Measurements from ENCODE around the gene IQSEC2.

Gene IQSEC2

GRCh38 chrX:53266914-53267313 lies 14.5 kb downstream of the IQSEC2 start:
- H2AFZ ChIP-seq (ENCODE audit: low read length) = no peak overlapping the region
- H3K4me2 ChIP-seq (ENCODE audit: low read depth, low read length) = no peak overlapping the region
- no peaks in the 10 kb centered on the region for H3K9me3 ChIP-seq (replicated peaks; ENCODE audit: insufficient read depth, low read length)
- H3K9me2 ChIP-seq (replicated peaks; ENCODE audit: insufficient read depth, low read length) = no peaks in the 10 kb centered on the region
- H3K79me2 ChIP-seq (ENCODE audit: low read length) = no peaks in the 10 kb centered on the region
- DNase-seq = no peak
- H3F3A ChIP-seq (ENCODE audit: insufficient read depth, low read length) = no peaks in the 10 kb centered on the region
- H3K27me3 ChIP-seq (replicated peaks; ENCODE audit: insufficient read depth, low read length) = no peaks in the 10 kb centered on the region
- H3K9ac ChIP-seq (ENCODE audit: low read length) = no peak overlapping the region
- no peaks in the 10 kb centered on the region for H4K20me1 ChIP-seq (ENCODE audit: insufficient read depth, low read length)
- H3K36me3 ChIP-seq (replicated peaks; ENCODE audit: insufficient read depth, low read length) = no peaks in the 10 kb centered on the region
- no peak overlapping the region for H3K27ac ChIP-seq (ENCODE audit: low read length)
- H3K4me3 ChIP-seq (ENCODE audit: low read length) = no peak overlapping the region
- no peaks in the 10 kb centered on the region for H3K4me1 ChIP-seq (ENCODE audit: low read length)
- TF ChIP-seq EZH2 (optimal IDR thresholded peaks at IDR 0.05; ENCODE audit: low read depth, low read length) (no peak), EZH2phosphoT487 (IDR thresholded peaks at IDR 0.05; ENCODE audit: low read length) (no peak)
- TF ChIP-seq, protein P1, sequence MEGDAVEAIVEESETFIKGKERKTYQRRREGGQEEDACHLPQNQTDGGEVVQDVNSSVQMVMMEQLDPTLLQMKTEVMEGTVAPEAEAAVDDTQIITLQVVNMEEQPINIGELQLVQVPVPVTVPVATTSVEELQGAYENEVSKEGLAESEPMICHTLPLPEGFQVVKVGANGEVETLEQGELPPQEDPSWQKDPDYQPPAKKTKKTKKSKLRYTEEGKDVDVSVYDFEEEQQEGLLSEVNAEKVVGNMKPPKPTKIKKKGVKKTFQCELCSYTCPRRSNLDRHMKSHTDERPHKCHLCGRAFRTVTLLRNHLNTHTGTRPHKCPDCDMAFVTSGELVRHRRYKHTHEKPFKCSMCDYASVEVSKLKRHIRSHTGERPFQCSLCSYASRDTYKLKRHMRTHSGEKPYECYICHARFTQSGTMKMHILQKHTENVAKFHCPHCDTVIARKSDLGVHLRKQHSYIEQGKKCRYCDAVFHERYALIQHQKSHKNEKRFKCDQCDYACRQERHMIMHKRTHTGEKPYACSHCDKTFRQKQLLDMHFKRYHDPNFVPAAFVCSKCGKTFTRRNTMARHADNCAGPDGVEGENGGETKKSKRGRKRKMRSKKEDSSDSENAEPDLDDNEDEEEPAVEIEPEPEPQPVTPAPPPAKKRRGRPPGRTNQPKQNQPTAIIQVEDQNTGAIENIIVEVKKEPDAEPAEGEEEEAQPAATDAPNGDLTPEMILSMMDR (IDR thresholded peaks at IDR 0.05; ENCODE audit: low read length) = no peak

GRCh38 chrX:53265771-53266574 lies 15.4 kb downstream of the IQSEC2 start:
- Histone ChIP-seq H3K4me3 (ENCODE audit: low read length) (no peak overlapping the region), H3K27me3 (replicated peaks; ENCODE audit: insufficient read depth, low read length) (no peaks in the 10 kb centered on the region), H2AFZ (ENCODE audit: low read length) (no peak overlapping the region), H3K4me1 (ENCODE audit: low read length) (no peaks in the 10 kb centered on the region), H4K20me1 (ENCODE audit: insufficient read depth, low read length) (no peaks in the 10 kb centered on the region), H3K27ac (ENCODE audit: low read length) (no peak overlapping the region), H3K9ac (ENCODE audit: low read length) (no peak overlapping the region), H3K9me2 (replicated peaks; ENCODE audit: insufficient read depth, low read length) (no peaks in the 10 kb centered on the region), H3K9me3 (replicated peaks; ENCODE audit: insufficient read depth, low read length) (no peaks in the 10 kb centered on the region), H3F3A (ENCODE audit: insufficient read depth, low read length) (no peaks in the 10 kb centered on the region), H3K79me2 (ENCODE audit: low read length) (no peaks in the 10 kb centered on the region), H3K36me3 (replicated peaks; ENCODE audit: insufficient read depth, low read length) (no peaks in the 10 kb centered on the region), H3K4me2 (ENCODE audit: low read depth, low read length) (no peak overlapping the region)
- DNase-seq = no peak
- TF ChIP-seq, protein P1 (IDR thresholded peaks at IDR 0.05; ENCODE audit: low read length) = no peak
- TF ChIP-seq EZH2phosphoT487 (IDR thresholded peaks at IDR 0.05; ENCODE audit: low read length) = no peak
- TF ChIP-seq EZH2 (optimal IDR thresholded peaks at IDR 0.05; ENCODE audit: low read depth, low read length) = no peak

DNA sequence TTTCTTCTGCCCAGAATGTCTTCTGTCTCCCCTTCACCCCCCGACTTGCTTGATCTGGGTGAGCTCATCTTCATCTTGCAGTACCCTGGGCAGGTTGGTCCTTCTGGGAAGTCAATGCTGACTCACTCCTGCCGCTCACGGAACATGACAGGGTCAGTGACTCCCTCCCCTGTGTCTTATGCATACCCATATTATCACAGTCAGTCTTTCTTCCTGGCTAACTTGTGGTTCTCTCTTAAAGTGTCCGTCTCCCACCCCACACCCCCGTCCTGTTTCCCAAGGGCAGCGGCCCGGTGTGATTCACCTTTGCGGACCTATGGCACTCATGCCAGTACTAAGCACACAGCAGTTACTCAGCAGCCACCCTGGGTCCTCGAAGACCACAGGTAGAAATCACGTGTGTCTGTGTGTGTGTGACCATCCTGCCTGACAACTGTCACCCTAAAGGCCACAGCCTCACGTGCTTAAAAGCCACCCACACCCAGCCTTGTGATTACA lies 17.7 kb downstream of the IQSEC2 start:
- Histone ChIP-seq H3K9me2 (replicated peaks; ENCODE audit: insufficient read depth, low read length) (no peaks in the 10 kb centered on the region), H3K9ac (ENCODE audit: low read length) (no peak overlapping the region), H3K36me3 (replicated peaks; ENCODE audit: insufficient read depth, low read length) (no peaks in the 10 kb centered on the region), H3K27me3 (replicated peaks; ENCODE audit: insufficient read depth, low read length) (no peaks in the 10 kb centered on the region), H3K79me2 (ENCODE audit: low read length) (no peaks in the 10 kb centered on the region), H3K4me1 (ENCODE audit: low read length) (no peaks in the 10 kb centered on the region), H2AFZ (ENCODE audit: low read length) (no peak overlapping the region), H3K9me3 (replicated peaks; ENCODE audit: insufficient read depth, low read length) (no peaks in the 10 kb centered on the region), H3K27ac (ENCODE audit: low read length) (no peak overlapping the region), H3K4me3 (ENCODE audit: low read length) (no peak overlapping the region), H3K4me2 (ENCODE audit: low read depth, low read length) (no peak overlapping the region), H4K20me1 (ENCODE audit: insufficient read depth, low read length) (no peaks in the 10 kb centered on the region), H3F3A (ENCODE audit: insufficient read depth, low read length) (no peaks in the 10 kb centered on the region)
- TF ChIP-seq, protein P1 (IDR thresholded peaks at IDR 0.05; ENCODE audit: low read length) = no peak
- TF ChIP-seq EZH2phosphoT487 (IDR thresholded peaks at IDR 0.05; ENCODE audit: low read length) (no peak), EZH2 (optimal IDR thresholded peaks at IDR 0.05; ENCODE audit: low read depth, low read length) (no peak)
- no peak for DNase-seq

All from MM.1S (cell line).